ENCODE measurements around the gene SLC6A9. TPM values are rescaled to one million over a fixed set of nuclear protein-coding genes. Genes with fewer than 3 reads are reported as not detected.

Gene SLC6A9
- total and polyA plus RNA-seq, 2 experiments from 2014 or later = 14.4 to 20.0 TPM

DNA sequence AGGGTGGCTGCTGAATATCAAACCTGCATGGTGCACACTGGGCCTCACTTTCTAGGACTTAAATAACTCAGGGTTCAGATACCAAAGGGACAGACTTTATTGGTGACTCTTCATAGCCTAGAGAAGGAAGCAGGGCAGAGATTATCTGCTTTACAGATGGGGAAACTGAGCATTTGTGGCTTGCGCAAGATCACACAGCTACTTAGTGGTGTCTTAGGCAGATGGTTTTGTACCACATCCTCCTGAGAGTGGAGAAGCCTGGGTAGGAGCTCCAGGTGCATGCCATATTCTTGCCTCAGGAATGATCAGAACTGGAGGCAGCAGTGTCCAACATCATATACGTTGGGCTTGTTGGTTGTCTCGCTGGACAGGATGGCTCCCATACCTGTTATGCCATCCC is 68.3 kb downstream of the SLC6A9 start:
- no peaks in the 10 kb centered on the region for H3K27me3 ChIP-seq (ENCODE audit: insufficient read depth)
- no peaks in the 10 kb centered on the region for H3K9me3 Mint-ChIP-seq
- H3K36me3 Mint-ChIP-seq (ENCODE audit: low read depth) = no peaks in the 10 kb centered on the region; the same call in 1 of the 3 replicates

GRCh38 chr1:43962324-43962723 is 68.9 kb downstream of the SLC6A9 start:
- no peaks in the 10 kb centered on the region for H3K9me3 Mint-ChIP-seq

More for the DNA sequence above, 68.3 kb downstream of the SLC6A9 start:
- no peaks in the 10 kb centered on the region for H3K4me1 Mint-ChIP-seq
- no peak overlapping the region for H3K4me2 ChIP-seq
- no peak overlapping the region for H3K4me3 ChIP-seq
- TF ChIP-seq CREB1 (CRISPR knock-in tag; IDR thresholded peaks at IDR 0.05; ENCODE audit: low read depth) (no peak), ZNF331 (CRISPR knock-in tag; IDR thresholded peaks at IDR 0.05; ENCODE audit: low read depth) (no peak), NANOG (IDR thresholded peaks at IDR 0.05; ENCODE audit: borderline replicate concordance) (no peak)
- H3K4me1 ChIP-seq (ENCODE audit: insufficient read depth) = no peaks in the 10 kb centered on the region
- no peak overlapping the region for H3K4me3 Mint-ChIP-seq
- H3K79me2 ChIP-seq (replicated peaks; ENCODE audit: insufficient read depth) = no peaks in the 10 kb centered on the region
- peaks cover 1% of the 10 kb centered on the region for H3K27me3 Mint-ChIP-seq (ENCODE audit: insufficient read depth, low read depth, poor library complexity)
- H4K20me1 ChIP-seq (replicated peaks; ENCODE audit: insufficient read depth) = no peaks in the 10 kb centered on the region; the same call in 1 of the 2 replicates
- no peaks in the 10 kb centered on the region for H3F3A ChIP-seq (replicated peaks; ENCODE audit: low read depth)
- no peak overlapping the region for H3K27ac ChIP-seq (ENCODE audit: low read depth)
- no peaks in the 10 kb centered on the region for H3K36me3 ChIP-seq (ENCODE audit: insufficient read depth)
- H3K9me2 ChIP-seq (ENCODE audit: insufficient read depth) = no peaks in the 10 kb centered on the region
- DNase-seq (ENCODE audit: low spot score) (no peak), ATAC-seq (no peak)
- no peak overlapping the region for H3K27ac Mint-ChIP-seq
- H2AFZ ChIP-seq = no peak overlapping the region

More at GRCh38 chr1:43962324-43962723, 68.9 kb downstream of the SLC6A9 start:
- H3K4me1 ChIP-seq (ENCODE audit: insufficient read depth) = no peaks in the 10 kb centered on the region
- Mint-ChIP-seq H3K36me3 (ENCODE audit: low read depth) (no peaks in the 10 kb centered on the region; the same call in 1 of the 3 replicates), H3K4me3 (no peak overlapping the region), H3K27me3 (ENCODE audit: insufficient read depth, low read depth, poor library complexity) (peaks cover 3% of the 10 kb centered on the region), H3K4me1 (no peaks in the 10 kb centered on the region), H3K27ac (no peak overlapping the region)
- H3K27ac ChIP-seq (ENCODE audit: low read depth) = no peak overlapping the region
- H3K4me2 ChIP-seq = no peak overlapping the region
- ATAC-seq (no peak), DNase-seq (ENCODE audit: low spot score) (no peak)
- no peaks in the 10 kb centered on the region for H3K36me3 ChIP-seq (ENCODE audit: insufficient read depth)
- no peaks in the 10 kb centered on the region for H3K9me2 ChIP-seq (ENCODE audit: insufficient read depth)
- no peak overlapping the region for H2AFZ ChIP-seq
- H4K20me1 ChIP-seq (replicated peaks; ENCODE audit: insufficient read depth) = no peaks in the 10 kb centered on the region
- no peak overlapping the region for H3K4me3 ChIP-seq
- TF ChIP-seq POLR2AphosphoS5 (IDR thresholded peaks at IDR 0.05; ENCODE audit: low read depth) (no peak), EZH2 (IDR thresholded peaks at IDR 0.05; ENCODE audit: low read depth, unreplicated experiment) (no peak), NANOG (IDR thresholded peaks at IDR 0.05; ENCODE audit: borderline replicate concordance) (no peak), EZH2phosphoT487 (IDR thresholded peaks at IDR 0.05; ENCODE audit: unreplicated experiment) (no peak), ZNF331 (CRISPR knock-in tag; IDR thresholded peaks at IDR 0.05; ENCODE audit: low read depth) (no peak), CREB1 (CRISPR knock-in tag; IDR thresholded peaks at IDR 0.05; ENCODE audit: low read depth) (no peak), STAT1 (IDR thresholded peaks at IDR 0.05; ENCODE audit: unreplicated experiment) (no peak), ZNF114 (CRISPR knock-in tag; IDR thresholded peaks at IDR 0.05) (no peak), ETS1 (IDR thresholded peaks at IDR 0.05) (no peak), JUNB (IDR thresholded peaks at IDR 0.05; ENCODE audit: unreplicated experiment) (no peak)
- TF ChIP-seq, protein P1, sequence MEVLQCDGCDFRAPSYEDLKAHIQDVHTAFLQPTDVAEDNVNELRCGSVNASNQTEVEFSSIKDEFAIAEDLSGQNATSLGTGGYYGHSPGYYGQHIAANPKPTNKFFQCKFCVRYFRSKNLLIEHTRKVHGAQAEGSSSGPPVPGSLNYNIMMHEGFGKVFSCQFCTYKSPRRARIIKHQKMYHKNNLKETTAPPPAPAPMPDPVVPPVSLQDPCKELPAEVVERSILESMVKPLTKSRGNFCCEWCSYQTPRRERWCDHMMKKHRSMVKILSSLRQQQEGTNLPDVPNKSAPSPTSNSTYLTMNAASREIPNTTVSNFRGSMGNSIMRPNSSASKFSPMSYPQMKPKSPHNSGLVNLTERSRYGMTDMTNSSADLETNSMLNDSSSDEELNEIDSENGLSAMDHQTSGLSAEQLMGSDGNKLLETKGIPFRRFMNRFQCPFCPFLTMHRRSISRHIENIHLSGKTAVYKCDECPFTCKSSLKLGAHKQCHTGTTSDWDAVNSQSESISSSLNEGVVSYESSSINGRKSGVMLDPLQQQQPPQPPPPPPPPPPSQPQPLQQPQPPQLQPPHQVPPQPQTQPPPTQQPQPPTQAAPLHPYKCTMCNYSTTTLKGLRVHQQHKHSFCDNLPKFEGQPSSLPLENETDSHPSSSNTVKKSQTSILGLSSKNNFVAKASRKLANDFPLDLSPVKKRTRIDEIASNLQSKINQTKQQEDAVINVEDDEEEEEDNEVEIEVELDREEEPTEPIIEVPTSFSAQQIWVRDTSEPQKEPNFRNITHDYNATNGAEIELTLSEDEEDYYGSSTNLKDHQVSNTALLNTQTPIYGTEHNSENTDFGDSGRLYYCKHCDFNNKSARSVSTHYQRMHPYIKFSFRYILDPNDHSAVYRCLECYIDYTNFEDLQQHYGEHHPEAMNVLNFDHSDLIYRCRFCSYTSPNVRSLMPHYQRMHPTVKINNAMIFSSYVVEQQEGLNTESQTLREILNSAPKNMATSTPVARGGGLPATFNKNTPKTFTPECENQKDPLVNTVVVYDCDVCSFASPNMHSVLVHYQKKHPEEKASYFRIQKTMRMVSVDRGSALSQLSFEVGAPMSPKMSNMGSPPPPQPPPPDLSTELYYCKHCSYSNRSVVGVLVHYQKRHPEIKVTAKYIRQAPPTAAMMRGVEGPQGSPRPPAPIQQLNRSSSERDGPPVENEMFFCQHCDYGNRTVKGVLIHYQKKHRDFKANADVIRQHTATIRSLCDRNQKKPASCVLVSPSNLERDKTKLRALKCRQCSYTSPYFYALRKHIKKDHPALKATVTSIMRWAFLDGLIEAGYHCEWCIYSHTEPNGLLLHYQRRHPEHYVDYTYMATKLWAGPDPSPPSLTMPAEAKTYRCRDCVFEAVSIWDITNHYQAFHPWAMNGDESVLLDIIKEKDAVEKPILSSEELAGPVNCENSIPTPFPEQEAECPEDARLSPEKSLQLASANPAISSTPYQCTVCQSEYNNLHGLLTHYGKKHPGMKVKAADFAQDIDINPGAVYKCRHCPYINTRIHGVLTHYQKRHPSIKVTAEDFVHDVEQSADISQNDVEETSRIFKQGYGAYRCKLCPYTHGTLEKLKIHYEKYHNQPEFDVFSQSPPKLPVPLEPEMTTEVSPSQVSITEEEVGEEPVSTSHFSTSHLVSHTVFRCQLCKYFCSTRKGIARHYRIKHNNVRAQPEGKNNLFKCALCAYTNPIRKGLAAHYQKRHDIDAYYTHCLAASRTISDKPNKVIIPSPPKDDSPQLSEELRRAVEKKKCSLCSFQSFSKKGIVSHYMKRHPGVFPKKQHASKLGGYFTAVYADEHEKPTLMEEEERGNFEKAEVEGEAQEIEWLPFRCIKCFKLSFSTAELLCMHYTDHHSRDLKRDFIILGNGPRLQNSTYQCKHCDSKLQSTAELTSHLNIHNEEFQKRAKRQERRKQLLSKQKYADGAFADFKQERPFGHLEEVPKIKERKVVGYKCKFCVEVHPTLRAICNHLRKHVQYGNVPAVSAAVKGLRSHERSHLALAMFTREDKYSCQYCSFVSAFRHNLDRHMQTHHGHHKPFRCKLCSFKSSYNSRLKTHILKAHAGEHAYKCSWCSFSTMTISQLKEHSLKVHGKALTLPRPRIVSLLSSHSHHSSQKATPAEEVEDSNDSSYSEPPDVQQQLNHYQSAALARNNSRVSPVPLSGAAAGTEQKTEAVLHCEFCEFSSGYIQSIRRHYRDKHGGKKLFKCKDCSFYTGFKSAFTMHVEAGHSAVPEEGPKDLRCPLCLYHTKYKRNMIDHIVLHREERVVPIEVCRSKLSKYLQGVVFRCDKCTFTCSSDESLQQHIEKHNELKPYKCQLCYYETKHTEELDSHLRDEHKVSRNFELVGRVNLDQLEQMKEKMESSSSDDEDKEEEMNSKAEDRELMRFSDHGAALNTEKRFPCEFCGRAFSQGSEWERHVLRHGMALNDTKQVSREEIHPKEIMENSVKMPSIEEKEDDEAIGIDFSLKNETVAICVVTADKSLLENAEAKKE (CRISPR knock-in tag; IDR thresholded peaks at IDR 0.05) = no peak
- no peaks in the 10 kb centered on the region for H3K79me2 ChIP-seq (replicated peaks; ENCODE audit: insufficient read depth)
- no peaks in the 10 kb centered on the region for H3F3A ChIP-seq (replicated peaks; ENCODE audit: low read depth)
- H3K27me3 ChIP-seq (ENCODE audit: insufficient read depth) = no peaks in the 10 kb centered on the region

Measured in GM23338 (cell line).